CD8-positive, alpha-beta memory T cell (primary cell): ENCODE results near the gene ETV6. TPM values are rescaled to one million over a fixed set of nuclear protein-coding genes. Genes with fewer than 3 reads are reported as not detected.

Experiments used
- CTCF ChIA-PET: fragments of 350-600 bp; sonication (Branson Sonifier 250); formaldehyde crosslinking; loops from one replicate; lab custom pipeline; 2021; ENCODE audit warnings: antibody characterized with exemption; lab: Charles Lee
- POLR2A ChIA-PET: fragments of 350-600 bp; sonication (Branson Sonifier 250); formaldehyde crosslinking; loops from one replicate; lab custom pipeline; 2021; ENCODE audit warnings: antibody characterized with exemption; lab: Charles Lee
- DNase-seq, 5 donors: peaks; one replicate each; pipeline versions ENCODE4 v3.0.0 to v3.0.0-alpha.2; 2020 to 2022; ENCODE audit warnings: mixed read lengths in 1 of 5
- H3K27ac ChIP-seq: one replicate; pipeline ENCODE4 v1.7.0; 2013; ENCODE audit warnings: low read depth, mild to moderate bottlenecking, low read length, moderate library complexity
- H3K27me3 ChIP-seq: 2 replicates; pipeline ENCODE4 v1.7.0; 2013; ENCODE audit warnings: low read length, mild to moderate bottlenecking; ENCODE audit not compliant: insufficient read depth, poor library complexity, severe bottlenecking
- H3K36me3 ChIP-seq: 2 replicates; pipeline ENCODE4 v1.7.0; 2013; ENCODE audit warnings: mild to moderate bottlenecking, low read length, moderate library complexity; ENCODE audit not compliant: insufficient read depth
- H3K4me1 ChIP-seq: 2 replicates; pipeline ENCODE4 v1.7.0; 2013; ENCODE audit warnings: mild to moderate bottlenecking, low read length, moderate library complexity; ENCODE audit not compliant: insufficient read depth
- H3K4me3 ChIP-seq: 2 replicates; pipeline ENCODE4 v1.7.0; 2013; ENCODE audit warnings: mild to moderate bottlenecking, low read length
- H3K9me3 ChIP-seq: 2 replicates; pipeline ENCODE4 v1.7.0; 2013; ENCODE audit warnings: mild to moderate bottlenecking, low read length
- H3K27ac Mint-ChIP-seq, 8 donors: one replicate each; pipeline ENCODE4 v1.8.0; 2020 to 2021; ENCODE audit warnings: mixed read lengths in 8 of 8, mild to moderate bottlenecking in 6 of 8, inconsistent platforms in 3 of 8, moderate library complexity in 3 of 8
- H3K27me3 Mint-ChIP-seq, 2 donors: one replicate each; pipeline ENCODE4 v1.8.0; 2020 to 2021; ENCODE audit warnings: mixed read lengths in 2 of 2, mild to moderate bottlenecking in 1 of 2, moderate library complexity in 1 of 2
- H3K36me3 Mint-ChIP-seq, 3 donors: one replicate each; pipeline ENCODE4 v1.8.0; 2020 to 2021; ENCODE audit warnings: mixed read lengths in 3 of 3, inconsistent platforms in 1 of 3, mild to moderate bottlenecking in 1 of 3
- H3K4me1 Mint-ChIP-seq, 3 donors: one replicate each; pipeline ENCODE4 v1.8.0; 2020 to 2021; ENCODE audit warnings: mixed read lengths in 3 of 3, inconsistent platforms in 1 of 3, mild to moderate bottlenecking in 1 of 3
- H3K4me3 Mint-ChIP-seq, 7 donors: one replicate each; pipeline ENCODE4 v1.8.0; 2020 to 2021; ENCODE audit warnings: mixed read lengths in 7 of 7, mild to moderate bottlenecking in 6 of 7, moderate library complexity in 4 of 7, inconsistent platforms in 2 of 7
- H3K9me3 Mint-ChIP-seq, 5 donors: one replicate each; pipeline ENCODE4 v1.8.0; 2020 to 2022; ENCODE audit warnings: mixed read lengths in 5 of 5, mild to moderate bottlenecking in 3 of 5, moderate library complexity in 2 of 5, inconsistent platforms in 1 of 5
- polyA plus RNA-seq: library from polyadenylated mRNA; unstranded; fragments of 300-500 nt; fragmentation: Illumina TruSeq; gene quantifications from one replicate; pipeline ENCODE4 v1.2.3, GENCODE V29; 2021
- total RNA-seq, 2 experiments: library from RNA; stranded (reverse); gene quantifications; one replicate each; pipeline ENCODE4 v1.2.3, GENCODE V29; 2021

The ETV6 gene
- total and polyA plus RNA-seq, 3 experiments from 2014 or later = 6.0 to 51.5 (median 49.3) TPM

GRCh38 chr12:11917501-11917900 is 268.0 kb downstream of the ETV6 start:
- DNase-seq = no peak
- H3K4me3 Mint-ChIP-seq = no peak overlapping the region
- POLR2A ChIA-PET = interaction anchor here (0.6 kb wide), 1 partner anchor 86 kb away, joined by 4 read pairs; no protein-coding TSS in a partner anchor
- Histone ChIP-seq H3K27me3 (no peaks in the 10 kb centered on the region), H3K36me3 (no peaks in the 10 kb centered on the region), H3K4me3 (no peak overlapping the region), H3K4me1 (no peaks in the 10 kb centered on the region), H3K9me3 (no peaks in the 10 kb centered on the region), H3K27ac (no peak overlapping the region)
- no peaks in the 10 kb centered on the region for H3K4me1 Mint-ChIP-seq
- H3K27me3 Mint-ChIP-seq = no peaks in the 10 kb centered on the region
- CTCF ChIA-PET = no interaction called here
- no peaks in the 10 kb centered on the region for H3K9me3 Mint-ChIP-seq
- no peaks in the 10 kb centered on the region for H3K36me3 Mint-ChIP-seq
- H3K27ac Mint-ChIP-seq = peak overlapping the region in 1 of 8 donors; percentile 1

GRCh38 chr12:11920231-11920630 is 270.8 kb downstream of the ETV6 start:
- H3K4me1 ChIP-seq = no peaks in the 10 kb centered on the region
- ChIA-PET CTCF (no interaction called here), POLR2A (no interaction called here)
- no peak overlapping the region for H3K4me3 Mint-ChIP-seq
- no peak overlapping the region for H3K27ac ChIP-seq
- H3K27me3 Mint-ChIP-seq = peaks cover 0 to 3% of the 10 kb centered on the region in 2 donors
- H3K9me3 ChIP-seq = no peaks in the 10 kb centered on the region
- H3K36me3 Mint-ChIP-seq = no peaks in the 10 kb centered on the region
- no peaks in the 10 kb centered on the region for H3K27me3 ChIP-seq
- no peak overlapping the region for H3K4me3 ChIP-seq
- H3K4me1 Mint-ChIP-seq = no peaks in the 10 kb centered on the region
- no peaks in the 10 kb centered on the region for H3K36me3 ChIP-seq
- no peak for DNase-seq
- H3K27ac Mint-ChIP-seq = peak overlapping the region in 1 of 8 donors; percentile 64
- H3K9me3 Mint-ChIP-seq = no peaks in the 10 kb centered on the region

DNA sequence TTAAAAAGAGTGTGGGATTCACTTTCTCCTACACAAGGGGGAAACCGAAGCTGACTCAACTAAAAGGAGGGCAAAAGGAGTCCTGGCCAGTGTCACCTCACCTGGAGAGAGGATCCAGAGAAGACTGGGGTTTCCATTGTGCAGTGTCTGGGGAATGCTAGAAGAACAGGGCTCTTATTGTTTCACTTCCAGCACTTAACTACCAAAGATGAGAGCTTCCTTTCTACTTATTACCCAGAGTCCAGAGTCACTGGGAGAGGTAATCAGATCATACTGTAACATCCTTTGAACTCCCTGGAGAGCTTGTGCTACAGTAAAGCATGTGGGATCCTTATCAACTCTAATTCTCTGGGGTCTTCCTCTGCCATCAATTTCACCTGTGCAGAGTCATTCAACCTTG is 272.9 kb downstream of the ETV6 start:
- Histone ChIP-seq H3K36me3 (no peaks in the 10 kb centered on the region), H3K4me1 (no peaks in the 10 kb centered on the region), H3K4me3 (no peak overlapping the region), H3K27me3 (no peaks in the 10 kb centered on the region), H3K27ac (no peak overlapping the region), H3K9me3 (no peaks in the 10 kb centered on the region)
- no peaks in the 10 kb centered on the region for H3K4me1 Mint-ChIP-seq
- CTCF ChIA-PET = no interaction called here
- H3K9me3 Mint-ChIP-seq = no peaks in the 10 kb centered on the region
- POLR2A ChIA-PET = no interaction called here
- H3K4me3 Mint-ChIP-seq = no peak overlapping the region
- DNase-seq = no peak
- peaks cover 0 to 3% of the 10 kb centered on the region in 2 donors for H3K27me3 Mint-ChIP-seq
- no peak overlapping the region for H3K27ac Mint-ChIP-seq
- no peaks in the 10 kb centered on the region for H3K36me3 Mint-ChIP-seq

- Histone ChIP-seq H3K4me1 (no peaks in the 10 kb centered on the region), H3K27me3 (no peaks in the 10 kb centered on the region), H3K36me3 (no peaks in the 10 kb centered on the region), H3K4me3 (no peak overlapping the region), H3K27ac (no peak overlapping the region), H3K9me3 (no peaks in the 10 kb centered on the region)
- Mint-ChIP-seq H3K4me3 (no peak overlapping the region), H3K36me3 (no peaks in the 10 kb centered on the region), H3K4me1 (no peaks in the 10 kb centered on the region), H3K27me3 (peaks cover 0 to 3% of the 10 kb centered on the region in 2 donors), H3K9me3 (no peaks in the 10 kb centered on the region), H3K27ac (no peak overlapping the region)
- ChIA-PET CTCF (no interaction called here), POLR2A (no interaction called here)
- DNase-seq = no peak
Observed at GRCh38 chr12:11923067-11923466, 273.6 kb downstream of the ETV6 start.

DNA sequence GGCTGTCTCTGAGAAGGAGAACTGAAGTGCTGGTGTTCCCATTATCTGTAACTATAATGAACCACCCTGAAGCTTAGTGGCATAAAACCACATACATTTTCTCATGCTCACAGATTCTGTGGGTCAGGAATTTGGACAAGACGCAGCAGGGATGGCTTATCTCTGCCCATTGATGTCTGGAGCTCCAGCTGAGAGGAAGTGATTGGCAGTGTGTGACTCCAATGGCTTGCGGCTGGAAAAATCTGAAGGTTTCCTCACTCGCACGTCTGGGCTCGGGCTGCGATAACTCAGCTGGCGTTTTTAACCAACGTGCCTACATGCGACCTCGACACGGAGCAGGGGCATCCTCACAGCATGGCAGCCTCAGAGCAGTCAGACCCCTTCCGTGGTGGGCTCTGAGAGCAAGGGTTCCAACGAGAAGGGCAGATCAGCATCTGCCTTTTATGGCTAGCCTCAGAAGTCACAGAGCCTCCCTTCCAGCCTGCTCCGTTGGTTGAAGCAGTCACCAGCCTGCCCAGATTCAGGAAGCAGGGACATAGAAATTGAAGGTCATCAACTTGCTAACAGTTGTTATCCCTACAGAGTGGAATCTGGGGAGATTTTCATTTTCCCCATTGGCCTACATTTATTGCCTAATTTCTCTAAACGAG is 277.9 kb downstream of the ETV6 start:
- Histone ChIP-seq H3K4me1 (no peaks in the 10 kb centered on the region), H3K9me3 (no peaks in the 10 kb centered on the region), H3K4me3 (no peak overlapping the region), H3K27ac (no peak overlapping the region), H3K36me3 (no peaks in the 10 kb centered on the region), H3K27me3 (no peaks in the 10 kb centered on the region)
- H3K27me3 Mint-ChIP-seq = peaks cover 2 to 9% of the 10 kb centered on the region in 2 donors
- H3K9me3 Mint-ChIP-seq = peaks cover 0 to 1% (median 0%) of the 10 kb centered on the region in 5 donors
- no peak overlapping the region for H3K27ac Mint-ChIP-seq
- POLR2A ChIA-PET = no interaction called here
- no peak for DNase-seq
- H3K4me3 Mint-ChIP-seq = no peak overlapping the region
- CTCF ChIA-PET = no interaction called here
- H3K4me1 Mint-ChIP-seq = no peaks in the 10 kb centered on the region
- no peaks in the 10 kb centered on the region for H3K36me3 Mint-ChIP-seq

GRCh38 chr12:11929714-11930113 is 280.2 kb downstream of the ETV6 start:
- ChIA-PET CTCF (no interaction called here), POLR2A (no interaction called here)
- Mint-ChIP-seq H3K27ac (peak overlapping the region in 1 of 8 donors; percentile 89), H3K4me1 (no peaks in the 10 kb centered on the region), H3K36me3 (no peaks in the 10 kb centered on the region), H3K9me3 (peaks cover 0 to 1% (median 0%) of the 10 kb centered on the region in 5 donors), H3K4me3 (no peak overlapping the region), H3K27me3 (peaks cover 2 to 6% of the 10 kb centered on the region in 2 donors)
- Histone ChIP-seq H3K4me3 (no peak overlapping the region), H3K27me3 (no peaks in the 10 kb centered on the region), H3K27ac (no peak overlapping the region), H3K9me3 (no peaks in the 10 kb centered on the region), H3K36me3 (no peaks in the 10 kb centered on the region), H3K4me1 (no peaks in the 10 kb centered on the region)
- DNase-seq = no peak

- Histone ChIP-seq H3K4me3 (no peak overlapping the region), H3K27ac (no peak overlapping the region), H3K36me3 (no peaks in the 10 kb centered on the region), H3K9me3 (no peaks in the 10 kb centered on the region), H3K4me1 (no peaks in the 10 kb centered on the region), H3K27me3 (no peaks in the 10 kb centered on the region)
- no peaks in the 10 kb centered on the region for H3K27me3 Mint-ChIP-seq
- no peak overlapping the region for H3K4me3 Mint-ChIP-seq
- no peak for DNase-seq
- H3K27ac Mint-ChIP-seq = no peak overlapping the region
- peaks cover 0 to 4% (median 0%) of the 10 kb centered on the region in 3 donors for H3K36me3 Mint-ChIP-seq
- CTCF ChIA-PET = no interaction called here
- no peaks in the 10 kb centered on the region for H3K9me3 Mint-ChIP-seq
- no peaks in the 10 kb centered on the region for H3K4me1 Mint-ChIP-seq
- POLR2A ChIA-PET = no interaction called here
Observed at GRCh38 chr12:11939223-11939622, 289.7 kb downstream of the ETV6 start.

DNA sequence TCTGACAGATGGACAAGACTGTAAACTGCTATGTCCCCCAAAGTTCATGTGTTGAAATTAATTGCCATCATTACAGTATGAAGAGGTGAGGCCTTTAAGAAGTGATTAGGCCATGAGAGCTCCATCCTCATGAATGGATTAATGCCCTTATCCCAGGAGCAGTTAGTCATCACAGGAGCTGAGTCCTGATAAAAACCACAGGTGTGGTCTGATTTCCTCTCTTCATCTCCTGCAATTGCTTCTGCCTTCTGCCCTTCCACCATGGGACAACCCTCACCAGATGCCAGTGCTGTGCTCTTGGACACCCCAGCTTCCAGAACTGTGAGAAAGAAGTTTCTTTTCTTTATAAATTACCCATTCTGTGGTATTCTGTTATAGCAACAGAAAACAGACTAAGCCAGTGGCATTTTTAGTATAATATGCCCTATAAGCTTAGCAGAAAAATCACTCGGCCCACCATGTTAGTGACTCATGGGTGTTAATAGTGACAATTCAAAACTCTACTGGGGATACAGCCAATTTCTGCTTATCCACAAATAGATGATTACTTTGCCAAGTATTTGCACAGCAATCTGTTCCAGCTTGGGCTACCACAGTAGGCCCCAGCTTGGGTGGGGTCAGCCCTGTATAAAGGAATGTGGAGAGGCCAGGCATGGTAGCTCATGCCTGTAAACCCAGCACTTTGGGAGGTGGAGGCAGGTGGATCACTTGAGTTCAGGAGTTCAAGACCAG is 292.3 kb downstream of the ETV6 start:
- peak overlapping the region in 1 of 8 donors; percentile 63 for H3K27ac Mint-ChIP-seq
- no peak overlapping the region for H3K4me3 ChIP-seq
- H3K9me3 ChIP-seq = no peaks in the 10 kb centered on the region
- H3K36me3 Mint-ChIP-seq = peaks cover 0 to 5% (median 0%) of the 10 kb centered on the region in 3 donors
- H3K4me1 Mint-ChIP-seq = no peaks in the 10 kb centered on the region
- H3K27ac ChIP-seq = no peak overlapping the region
- CTCF ChIA-PET = no interaction called here
- no peaks in the 10 kb centered on the region for H3K9me3 Mint-ChIP-seq
- POLR2A ChIA-PET = no interaction called here
- H3K36me3 ChIP-seq = no peaks in the 10 kb centered on the region
- H3K4me1 ChIP-seq = no peaks in the 10 kb centered on the region
- DNase-seq = no peak
- no peaks in the 10 kb centered on the region for H3K27me3 ChIP-seq
- peaks cover 0 to 8% of the 10 kb centered on the region in 2 donors for H3K27me3 Mint-ChIP-seq
- H3K4me3 Mint-ChIP-seq = no peak overlapping the region
